Activated naive CD4-positive, alpha-beta T cell treated with anti-CD3 and anti-CD28 coated beads, Interleukin-2, amount 50 U/mL, for 24 hours (primary cell): ENCODE data around the gene TICAM2.
A peak's percentile ranks its signal among the peaks of the same experiment; 100 is the strongest.
"Not testable (repeated sequence)": the region's sequence is repeated elsewhere in the genome, so short reads cannot be mapped to it uniquely, and the experiment has no call there.

Experiments
- H3K27ac Mint-ChIP-seq: one replicate; pipeline ENCODE4 v1.8.0; 2021; ENCODE audit warnings: mild to moderate bottlenecking, mixed read lengths
- H3K27me3 Mint-ChIP-seq: one replicate; pipeline ENCODE4 v1.8.0; 2021; ENCODE audit warnings: mixed read lengths
- H3K36me3 Mint-ChIP-seq: one replicate; pipeline ENCODE4 v1.8.0; 2021; ENCODE audit warnings: mixed read lengths
- H3K4me1 Mint-ChIP-seq: one replicate; pipeline ENCODE4 v1.8.0; 2021; ENCODE audit warnings: mixed read lengths
- H3K4me3 Mint-ChIP-seq: one replicate; pipeline ENCODE4 v1.8.0; 2021; ENCODE audit warnings: mild to moderate bottlenecking, mixed read lengths
- H3K9me3 Mint-ChIP-seq: one replicate; pipeline ENCODE4 v1.8.0; 2021; ENCODE audit warnings: mixed read lengths

TICAM2 gene, protein sequence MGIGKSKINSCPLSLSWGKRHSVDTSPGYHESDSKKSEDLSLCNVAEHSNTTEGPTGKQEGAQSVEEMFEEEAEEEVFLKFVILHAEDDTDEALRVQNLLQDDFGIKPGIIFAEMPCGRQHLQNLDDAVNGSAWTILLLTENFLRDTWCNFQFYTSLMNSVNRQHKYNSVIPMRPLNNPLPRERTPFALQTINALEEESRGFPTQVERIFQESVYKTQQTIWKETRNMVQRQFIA

DNA sequence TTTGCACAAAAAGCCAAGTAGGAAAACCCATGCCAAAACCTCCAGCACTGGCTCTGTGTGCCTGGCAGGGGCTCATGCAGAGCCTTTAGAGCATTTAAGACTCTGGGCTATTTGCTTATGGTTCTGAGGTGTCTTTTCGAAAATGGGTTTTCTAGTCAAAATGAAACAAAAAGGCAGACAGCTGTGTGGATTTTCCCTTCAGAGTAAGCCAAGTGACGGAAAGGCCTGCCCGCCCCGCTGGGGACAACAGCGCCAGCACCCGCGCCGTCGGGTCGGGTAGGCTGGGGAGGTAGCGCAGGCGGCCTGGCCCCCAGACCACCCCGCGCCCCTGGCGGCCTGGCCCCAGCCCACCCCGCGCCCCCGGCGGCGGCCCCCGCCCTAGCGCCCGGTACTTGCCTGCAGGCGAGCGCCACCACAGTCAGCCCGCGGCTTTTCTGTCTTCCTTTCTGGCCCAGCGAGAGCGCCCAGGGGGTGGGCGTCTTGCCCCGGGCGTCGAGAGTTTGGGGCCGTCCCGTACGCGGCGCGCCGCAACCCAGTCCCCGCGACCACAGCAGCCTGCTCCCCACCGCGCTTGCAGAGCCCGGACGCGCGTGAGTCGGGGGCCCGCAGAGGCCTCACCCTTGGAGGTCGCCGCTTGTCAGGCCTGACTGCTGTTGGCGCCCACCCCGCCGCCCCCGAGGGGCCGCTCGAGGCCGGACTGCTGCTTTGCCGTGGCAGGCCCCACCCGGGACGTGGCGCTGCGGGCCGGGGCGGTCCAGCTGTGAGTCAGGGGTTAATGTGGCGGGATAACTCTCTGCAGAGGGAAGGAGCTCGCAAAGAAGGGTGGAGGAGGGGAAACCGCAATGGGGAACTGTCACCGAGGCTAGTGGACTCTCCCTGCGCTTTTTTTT, at the start of gene TICAM2:
Gene TICAM2, minus strand, starts transcription at position 779 of the 890 bp plus-strand sequence. CDS start 21,223 bp downstream, outside the sequence.
- H3K27me3 Mint-ChIP-seq, result no peaks in the 10 kb centered on the region
- peaks cover 2% of the 10 kb centered on the region for H3K36me3 Mint-ChIP-seq

DNA sequence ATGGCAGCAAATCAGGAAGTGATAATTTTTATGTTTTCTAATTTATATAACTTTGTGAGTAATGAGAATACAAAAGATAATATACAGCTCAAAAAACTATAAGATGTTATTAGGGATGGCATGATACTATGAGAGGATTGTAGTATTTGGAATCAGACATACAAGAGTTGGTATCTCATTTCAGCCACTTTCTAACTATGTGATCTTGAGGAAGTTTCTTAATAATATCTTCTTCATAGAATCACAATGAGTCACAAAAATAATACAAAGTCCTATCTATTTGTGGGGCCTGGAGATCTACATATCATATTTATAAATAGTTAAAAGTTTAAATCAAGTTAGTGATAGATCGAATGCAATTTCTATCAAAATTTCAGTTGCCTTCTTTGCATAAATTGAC, 47.3 kb upstream of the TICAM2 start:
- H3K9me3 Mint-ChIP-seq, result no peaks in the 10 kb centered on the region
- no peaks in the 10 kb centered on the region for H3K4me1 Mint-ChIP-seq
- no peaks in the 10 kb centered on the region for H3K36me3 Mint-ChIP-seq
- peaks cover 10% of the 10 kb centered on the region for H3K27me3 Mint-ChIP-seq
- H3K27ac Mint-ChIP-seq, result no peak overlapping the region
- no peak overlapping the region for H3K4me3 Mint-ChIP-seq

More for the DNA sequence above, at the start of gene TICAM2:
- Mint-ChIP-seq H3K27ac (peak within 1 kb of the TSS; percentile 63), H3K4me3 (peak within 1 kb of the TSS; percentile 83), H3K9me3 (no peaks in the 10 kb centered on the region), H3K4me1 (peaks cover 43% of the 10 kb centered on the region)

DNA sequence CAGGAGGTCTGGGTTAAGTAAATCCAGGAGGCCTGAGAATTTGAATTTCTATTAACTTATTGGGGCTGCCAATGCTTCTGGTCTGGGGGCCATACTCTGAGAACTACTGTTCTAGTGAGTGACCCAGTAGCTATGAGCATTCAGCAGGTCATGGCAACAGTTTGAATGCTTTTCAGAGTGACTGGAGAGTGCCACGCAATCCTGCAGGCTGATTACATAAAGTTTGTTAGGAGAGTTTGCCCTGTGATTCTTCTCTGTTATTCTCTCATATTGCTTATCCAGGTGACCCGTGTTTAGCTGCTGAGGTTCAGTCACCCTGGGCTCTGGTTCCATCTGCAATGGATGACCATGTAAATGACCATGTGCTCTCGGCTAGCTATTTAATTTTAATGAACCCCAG, 45.8 kb upstream of the TICAM2 start:
- Mint-ChIP-seq H3K27me3 (peaks cover 15% of the 10 kb centered on the region), H3K4me3 (no peak overlapping the region), H3K27ac (no peak overlapping the region), H3K9me3 (no peaks in the 10 kb centered on the region), H3K36me3 (no peaks in the 10 kb centered on the region), H3K4me1 (no peaks in the 10 kb centered on the region)

DNA sequence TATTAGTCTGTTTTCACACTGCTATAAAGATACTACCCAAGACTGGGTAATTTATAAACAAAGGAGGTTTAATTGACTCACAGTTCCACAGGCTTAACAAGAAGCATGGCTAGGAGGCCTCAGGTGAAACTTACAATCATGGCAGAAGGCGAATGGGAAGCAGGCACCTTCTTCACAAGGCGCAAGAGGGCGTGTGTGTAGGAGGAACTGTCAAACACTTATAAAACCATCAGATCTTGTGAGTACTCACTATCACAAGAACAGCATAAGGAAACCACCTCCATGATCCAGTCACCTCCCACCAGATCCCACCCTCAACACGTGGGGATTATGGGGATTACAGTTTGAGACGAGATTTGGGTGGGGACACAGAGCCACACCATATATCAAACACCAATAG, 43.1 kb upstream of the TICAM2 start:
- not testable (repeated sequence) for H3K36me3 Mint-ChIP-seq, H3K9me3 Mint-ChIP-seq, H3K27ac Mint-ChIP-seq, H3K4me1 Mint-ChIP-seq, H3K4me3 Mint-ChIP-seq
- H3K27me3 Mint-ChIP-seq, result peaks cover 15% of the 10 kb centered on the region

DNA sequence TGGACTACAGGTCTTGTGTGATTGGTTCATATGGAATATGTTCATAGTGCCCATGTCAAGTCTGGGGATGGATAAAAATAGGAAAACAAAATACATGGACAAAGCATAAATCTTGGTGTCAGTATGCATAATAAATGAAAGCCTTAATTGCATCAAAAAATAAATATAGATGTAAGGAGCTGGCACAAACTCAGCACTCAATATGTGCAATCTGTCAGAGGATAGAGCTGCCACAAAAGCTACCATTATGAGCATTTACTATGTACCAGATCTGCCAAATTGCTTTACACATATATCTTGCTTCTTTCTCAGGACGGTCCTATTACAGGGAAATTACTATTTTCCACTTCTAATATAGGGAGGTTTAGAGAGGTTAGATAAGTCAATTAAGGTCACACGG, 41.8 kb upstream of the TICAM2 start:
- Mint-ChIP-seq H3K36me3 (no peaks in the 10 kb centered on the region), H3K4me1 (peaks cover 6% of the 10 kb centered on the region), H3K27ac (no peak overlapping the region), H3K4me3 (no peak overlapping the region), H3K9me3 (no peaks in the 10 kb centered on the region), H3K27me3 (peaks cover 15% of the 10 kb centered on the region)

DNA sequence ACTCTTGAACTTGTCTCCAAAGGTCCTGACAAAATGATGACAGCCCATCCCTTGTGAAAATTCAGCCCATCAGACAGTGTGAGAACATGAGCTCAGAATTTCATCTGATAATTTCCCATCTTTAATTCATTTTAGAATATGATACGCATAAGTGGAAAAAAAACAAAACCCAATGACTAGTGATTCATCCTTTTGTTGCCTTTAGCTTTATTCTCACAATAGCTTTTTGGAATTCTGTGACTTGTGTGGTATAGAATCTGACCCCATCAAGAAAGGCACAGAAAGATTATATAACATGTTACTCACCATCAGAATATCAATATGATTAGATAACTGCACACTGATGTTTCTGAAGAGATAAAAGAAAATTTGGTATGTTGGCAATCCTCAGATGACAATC, 39.7 kb upstream of the TICAM2 start:
- no peak overlapping the region for H3K4me3 Mint-ChIP-seq
- peaks cover 15% of the 10 kb centered on the region for H3K27me3 Mint-ChIP-seq
- H3K9me3 Mint-ChIP-seq, result no peaks in the 10 kb centered on the region
- H3K27ac Mint-ChIP-seq, result no peak overlapping the region
- peaks cover 21% of the 10 kb centered on the region for H3K4me1 Mint-ChIP-seq
- no peaks in the 10 kb centered on the region for H3K36me3 Mint-ChIP-seq

DNA sequence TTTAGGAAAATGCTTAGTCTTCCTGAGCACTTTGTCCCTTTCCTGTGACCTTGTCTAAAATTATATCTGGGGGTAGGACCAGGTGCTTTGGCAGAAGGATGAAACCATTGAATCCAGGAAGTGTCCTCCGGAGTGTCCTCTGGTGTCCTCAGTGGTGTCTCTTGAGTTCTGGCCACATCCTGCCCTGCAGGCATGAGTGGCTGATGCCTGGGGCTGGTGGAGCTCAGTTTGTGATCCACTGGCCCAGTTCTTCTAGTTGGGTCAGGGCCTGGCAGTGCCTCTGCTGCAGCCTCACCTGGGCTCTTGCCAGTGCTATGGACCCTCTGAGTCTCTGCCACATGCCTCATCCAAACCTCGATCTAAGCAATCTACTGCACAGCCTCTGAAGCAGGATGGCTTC, 38.0 kb upstream of the TICAM2 start:
- H3K4me3 Mint-ChIP-seq, result no peak overlapping the region
- H3K27ac Mint-ChIP-seq, result no peak overlapping the region
- peaks cover 21% of the 10 kb centered on the region for H3K4me1 Mint-ChIP-seq
- no peaks in the 10 kb centered on the region for H3K36me3 Mint-ChIP-seq
- no peaks in the 10 kb centered on the region for H3K9me3 Mint-ChIP-seq
- peaks cover 8% of the 10 kb centered on the region for H3K27me3 Mint-ChIP-seq

DNA sequence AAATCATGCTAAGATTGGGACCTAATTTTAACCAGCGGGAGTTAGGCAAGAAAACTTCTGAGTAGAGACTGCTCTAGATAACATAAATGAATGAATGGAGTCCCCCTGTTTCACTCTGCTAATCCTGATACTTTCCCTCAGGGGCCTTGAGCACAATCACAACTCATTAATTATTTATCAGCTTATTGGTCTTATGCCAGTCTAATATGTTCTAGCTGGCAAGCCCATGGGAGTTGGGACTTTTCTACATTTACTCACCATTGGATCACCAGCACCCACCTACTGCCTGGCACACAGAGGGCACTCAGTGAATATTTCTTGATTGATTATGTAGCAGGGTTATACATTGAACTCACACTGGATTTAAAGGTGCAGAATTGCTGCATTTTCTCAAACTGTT, 37.1 kb upstream of the TICAM2 start:
- no peaks in the 10 kb centered on the region for H3K36me3 Mint-ChIP-seq
- H3K9me3 Mint-ChIP-seq, result no peaks in the 10 kb centered on the region
- peaks cover 4% of the 10 kb centered on the region for H3K27me3 Mint-ChIP-seq
- H3K4me3 Mint-ChIP-seq, result no peak overlapping the region
- H3K27ac Mint-ChIP-seq, result peak overlapping the region; percentile 51
- peaks cover 25% of the 10 kb centered on the region for H3K4me1 Mint-ChIP-seq

DNA sequence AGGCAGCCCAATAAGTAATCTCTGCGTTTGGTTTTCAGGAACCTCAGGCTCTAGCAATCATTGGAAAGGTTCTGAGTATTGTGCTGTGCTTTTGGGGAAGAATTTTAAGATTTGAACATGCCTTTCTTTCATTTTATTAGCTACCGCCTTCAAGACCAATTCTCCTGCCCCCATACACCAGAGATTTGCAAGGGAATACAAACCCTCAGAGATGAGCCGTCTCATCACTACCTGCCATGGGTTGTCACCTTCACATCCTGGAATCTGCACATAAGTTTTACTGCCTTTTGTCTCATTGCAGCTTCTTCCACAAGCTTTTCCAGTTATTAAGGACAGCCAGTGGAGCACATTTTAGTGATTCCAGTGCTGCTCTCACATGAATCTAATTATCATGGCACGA, 35.2 kb upstream of the TICAM2 start:
- peak overlapping the region; percentile 27 for H3K27ac Mint-ChIP-seq

DNA sequence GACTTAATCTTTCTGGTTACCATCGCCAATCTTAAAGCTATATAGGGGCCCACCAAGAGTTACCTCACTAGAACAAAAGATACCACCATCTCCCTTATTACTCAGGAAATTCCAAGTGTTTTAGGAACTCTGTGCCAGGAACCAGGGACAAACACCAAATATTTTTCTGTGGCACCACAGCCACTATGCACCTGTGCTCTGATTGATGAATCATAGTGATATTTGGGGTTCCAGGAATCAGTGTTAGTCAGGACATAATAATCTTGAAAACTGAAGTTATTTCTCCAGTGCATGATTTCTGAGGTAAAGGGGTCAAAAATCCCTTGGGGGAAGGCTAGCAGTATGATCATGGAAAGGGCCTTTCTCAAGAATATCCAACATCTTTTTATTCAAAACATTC, 33.7 kb upstream of the TICAM2 start:
- Mint-ChIP-seq H3K4me1 (peaks cover 22% of the 10 kb centered on the region), H3K27me3 (no peaks in the 10 kb centered on the region), H3K36me3 (no peaks in the 10 kb centered on the region), H3K27ac (no peak overlapping the region), H3K9me3 (no peaks in the 10 kb centered on the region), H3K4me3 (no peak overlapping the region)

More for the DNA sequence above, 35.2 kb upstream of the TICAM2 start:
- Mint-ChIP-seq H3K4me1 (peaks cover 27% of the 10 kb centered on the region), H3K36me3 (no peaks in the 10 kb centered on the region), H3K27me3 (no peaks in the 10 kb centered on the region), H3K9me3 (no peaks in the 10 kb centered on the region), H3K4me3 (no peak overlapping the region)

DNA sequence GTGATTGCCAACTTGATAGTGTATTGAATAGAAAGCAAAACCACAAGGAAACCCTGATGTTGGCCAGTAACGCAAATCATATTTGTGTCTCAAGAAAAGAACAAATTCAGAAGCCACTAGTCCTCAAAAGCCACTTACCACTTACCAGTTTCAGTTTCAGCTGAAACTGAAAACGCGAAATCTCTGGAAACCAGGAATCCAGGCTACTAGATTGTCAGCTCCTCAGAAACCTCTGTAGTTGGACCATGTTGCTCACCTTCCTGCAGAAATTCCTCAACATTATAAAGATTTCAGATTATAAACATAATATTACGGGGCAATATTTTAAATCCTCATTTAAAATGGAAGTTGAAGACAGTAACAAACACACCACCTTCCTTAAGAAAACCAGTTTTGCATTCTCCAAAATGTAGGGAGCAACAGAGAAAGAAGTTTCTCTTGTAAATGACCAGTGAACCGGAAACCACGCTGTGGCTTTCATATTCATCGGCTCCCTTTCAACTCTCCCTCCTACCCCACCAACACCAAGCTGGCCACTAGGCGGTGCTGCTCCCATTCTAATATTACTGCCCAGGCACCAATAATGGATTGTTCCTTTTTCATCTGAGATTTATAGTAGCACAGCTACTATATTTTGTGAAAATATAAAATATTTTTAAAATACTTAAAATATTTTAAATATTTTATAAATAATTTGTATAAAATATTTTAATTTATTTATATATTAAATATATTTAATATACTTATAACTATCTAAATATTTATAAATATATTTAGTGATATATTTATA, 32.3 kb upstream of the TICAM2 start:
- Mint-ChIP-seq H3K27ac (no peak overlapping the region), H3K4me3 (peak overlapping the region; percentile 73), H3K9me3 (no peaks in the 10 kb centered on the region), H3K27me3 (no peaks in the 10 kb centered on the region), H3K4me1 (peaks cover 22% of the 10 kb centered on the region), H3K36me3 (no peaks in the 10 kb centered on the region)

DNA sequence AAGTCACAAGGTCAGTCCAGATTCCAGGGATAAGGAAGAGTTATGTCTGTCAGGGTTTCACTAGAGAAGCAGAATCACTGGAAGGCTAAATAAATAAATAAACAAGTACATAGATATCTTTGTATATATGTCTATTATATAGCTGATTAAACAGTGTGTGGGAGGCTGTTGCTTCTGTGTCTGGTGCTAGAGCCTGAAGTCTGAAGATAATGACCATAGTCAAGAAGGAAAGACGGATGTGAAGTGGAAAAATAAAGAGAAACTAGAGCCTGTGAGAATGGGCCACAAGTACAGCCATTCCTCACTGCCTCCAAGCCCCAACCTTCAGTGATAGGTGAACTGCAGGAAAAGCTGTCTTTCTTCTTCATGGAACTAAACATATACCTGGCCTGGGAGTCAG, 27.6 kb upstream of the TICAM2 start:
- Mint-ChIP-seq H3K9me3 (no peaks in the 10 kb centered on the region), H3K27me3 (no peaks in the 10 kb centered on the region), H3K4me1 (peaks cover 19% of the 10 kb centered on the region), H3K36me3 (no peaks in the 10 kb centered on the region), H3K27ac (no peak overlapping the region), H3K4me3 (no peak overlapping the region)

DNA sequence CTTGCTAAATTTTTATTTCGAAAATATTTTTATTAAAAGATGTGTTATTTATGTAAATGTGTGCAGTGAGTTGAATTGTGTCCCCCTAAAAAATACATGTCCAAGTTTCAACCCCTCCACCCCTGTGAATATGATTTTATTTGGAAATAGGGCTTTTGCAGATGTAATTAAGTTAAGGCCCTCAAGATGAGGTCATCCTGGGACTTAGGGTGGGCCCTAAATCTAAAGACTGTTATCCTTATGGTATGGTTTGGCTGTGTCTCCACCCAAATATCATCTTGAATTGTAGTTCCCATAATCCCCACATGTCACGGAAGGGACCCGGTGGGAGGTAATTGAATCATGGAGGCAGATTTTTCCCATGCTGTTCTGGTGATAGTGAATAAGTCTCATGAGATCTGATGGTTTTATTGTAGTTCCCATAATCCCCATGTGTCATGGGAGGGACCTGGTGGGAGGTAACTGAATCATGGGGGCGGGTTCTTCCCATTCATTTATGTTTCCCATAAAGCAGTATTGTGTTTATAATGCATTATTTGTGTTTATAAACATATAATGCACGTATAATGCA, 25.1 kb upstream of the TICAM2 start:
- H3K4me3 Mint-ChIP-seq, result peak overlapping the region; percentile 16
- H3K36me3 Mint-ChIP-seq, result no peaks in the 10 kb centered on the region
- H3K27me3 Mint-ChIP-seq, result no peaks in the 10 kb centered on the region
- H3K9me3 Mint-ChIP-seq, result no peaks in the 10 kb centered on the region
- peaks cover 20% of the 10 kb centered on the region for H3K4me1 Mint-ChIP-seq
- H3K27ac Mint-ChIP-seq, result no peak overlapping the region

DNA sequence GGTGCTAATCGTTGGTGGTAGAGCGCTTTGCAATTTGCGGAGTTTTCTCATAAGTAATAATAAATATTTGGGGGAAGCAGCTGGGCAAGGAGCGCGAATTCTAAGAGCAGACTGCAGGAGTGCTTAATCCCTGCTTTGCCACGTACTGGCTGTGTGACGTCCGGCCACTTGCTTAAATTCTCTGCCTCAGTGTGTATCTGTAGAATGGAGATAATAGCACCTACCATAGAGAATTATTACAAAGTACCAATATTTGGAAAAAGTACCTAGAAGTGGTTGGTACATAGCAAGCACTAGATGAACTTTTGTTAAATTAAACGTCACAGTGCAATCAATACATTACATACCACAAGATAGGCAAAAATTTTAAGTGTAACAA, 24.2 kb upstream of the TICAM2 start:
- peaks cover under 1% of the 10 kb centered on the region for H3K36me3 Mint-ChIP-seq
- no peaks in the 10 kb centered on the region for H3K27me3 Mint-ChIP-seq
- no peak overlapping the region for H3K4me3 Mint-ChIP-seq
- H3K9me3 Mint-ChIP-seq, result no peaks in the 10 kb centered on the region
- peaks cover 27% of the 10 kb centered on the region for H3K4me1 Mint-ChIP-seq
- H3K27ac Mint-ChIP-seq, result peak overlapping the region; percentile 97

DNA sequence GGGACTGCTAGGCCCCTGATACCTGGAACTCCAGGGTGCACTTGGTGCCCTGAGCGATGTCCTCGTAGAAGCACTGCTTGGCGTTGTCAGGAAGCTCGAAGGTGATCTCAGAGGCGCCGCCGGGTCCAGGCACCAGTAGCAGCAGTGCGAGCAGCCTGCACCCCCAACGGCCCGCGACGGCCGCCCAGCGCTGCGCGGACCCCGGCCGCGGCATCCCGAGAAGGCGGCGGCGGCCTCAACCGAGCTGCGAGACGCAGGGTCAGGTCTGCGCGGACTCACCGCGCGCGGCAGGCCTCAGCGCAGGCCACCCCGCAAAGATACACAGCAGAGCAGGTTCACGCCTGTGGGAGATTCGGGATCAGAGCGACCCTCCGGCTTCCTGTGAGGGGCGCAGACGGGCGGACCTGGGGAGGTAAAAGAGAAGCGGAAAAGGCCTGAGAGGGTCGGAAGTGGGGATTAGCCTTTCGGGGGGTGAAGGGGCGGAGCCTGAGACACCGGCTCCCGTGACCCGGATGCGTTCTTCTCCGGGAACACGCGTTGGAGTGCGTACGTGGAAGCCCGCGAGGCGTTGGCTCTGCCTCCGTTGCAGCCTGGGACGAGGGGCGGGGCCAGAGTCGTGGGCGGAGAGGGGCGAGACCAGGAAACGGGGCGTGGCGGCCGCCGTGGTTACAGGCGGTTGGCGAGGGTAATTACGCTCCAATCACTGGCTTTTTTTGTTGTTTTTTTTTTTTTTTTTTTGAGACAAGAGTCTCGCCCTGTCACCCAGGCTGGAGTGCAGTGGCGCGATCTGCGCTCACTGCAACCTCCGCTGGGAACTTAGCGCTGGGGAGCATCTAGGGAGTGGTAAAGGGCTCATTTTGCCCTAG, 23.5 kb upstream of the TICAM2 start, which contains the start of gene TMED7:
Gene TMED7, minus strand, starts transcription at position 458 of the 866 bp plus-strand sequence. Its CDS starts 244 bp downstream, at position 214.
- H3K4me1 Mint-ChIP-seq, result peaks cover 34% of the 10 kb centered on the region
- H3K4me3 Mint-ChIP-seq, result no peak within 1 kb of the TSS
- peak within 1 kb of the TSS; percentile 97 for H3K27ac Mint-ChIP-seq

More for the DNA sequence above, 23.5 kb upstream of the TICAM2 start, which contains the start of gene TMED7:
- Mint-ChIP-seq H3K9me3 (no peaks in the 10 kb centered on the region), H3K27me3 (no peaks in the 10 kb centered on the region), H3K36me3 (peaks cover 2% of the 10 kb centered on the region)
